Prostate gland (tissue), 2 donors: ENCODE results near the gene PITPNC1.

Source experiments
- CTCF ChIP-seq, 4 experiments: fragments of 200-600 bp in 2 of 4; fragments of 450-650 bp in 2 of 4; sonication (generic) in 2 of 4; IDR thresholded peaks; 1 replicate in 3 of 4; 2 replicates in 1 of 4; pipeline ENCODE4 v1.5.1; 2016 to 2019; ENCODE audit warnings: antibody characterized with exemption in 4 of 4, mild to moderate bottlenecking in 2 of 4, moderate library complexity in 2 of 4
- POLR2A ChIP-seq: fragments of 450-650 bp; IDR thresholded peaks from one replicate; pipeline ENCODE4 v1.6.1; 2016; ENCODE audit warnings: antibody characterized with exemption, mild to moderate bottlenecking
- POLR2AphosphoS5 ChIP-seq: sonication (generic); formaldehyde crosslinking; IDR thresholded peaks from one replicate; pipeline ENCODE4 v1.6.1; 2017; ENCODE audit warnings: antibody characterized with exemption

- no peak for TF ChIP-seq POLR2A
- TF ChIP-seq CTCF (IDR thresholded peaks at IDR 0.05): peak; percentile 42 to 90 (median 87)
- TF ChIP-seq POLR2AphosphoS5: peak; percentile 59
Measured at GRCh38 chr17:67689534-67690177, 312.6 kb downstream of the PITPNC1 start.
